Activated B cell treated with CpG ODN at 0.5 μM for 24 hours (primary cell): Measurements from ENCODE around the gene JAK1. TPM values are rescaled to one million over a fixed set of nuclear protein-coding genes. Genes with fewer than 3 reads are reported as not detected.
A peak's percentile ranks its signal among the peaks of the same experiment; 100 is the strongest.

Source experiments
- ATAC-seq: fragments of 200-7000 bp; cut with Tn5 transposase; one replicate; pipeline ENCODE4 v1.10.0; 2021; ENCODE audit warnings: low read depth, mild to moderate bottlenecking, moderate library complexity
- CTCF ChIA-PET: fragments of 350-600 bp; sonication (Branson Sonifier 250); formaldehyde crosslinking; loops from one replicate; lab custom pipeline; 2021; ENCODE audit warnings: antibody characterized with exemption; lab: Charles Lee
- POLR2A ChIA-PET: fragments of 350-600 bp; sonication (Branson Sonifier 250); formaldehyde crosslinking; loops from one replicate; lab custom pipeline; 2021; ENCODE audit warnings: antibody characterized with exemption; lab: Charles Lee
- DNase-seq: peaks from one replicate; pipeline ENCODE4 v3.0.0; 2022
- H3K27ac Mint-ChIP-seq: one replicate; pipeline ENCODE4 v1.8.0; 2020; ENCODE audit warnings: mixed read lengths
- H3K27me3 Mint-ChIP-seq: one replicate; pipeline ENCODE4 v1.8.0; 2021; ENCODE audit warnings: mixed read lengths
- H3K36me3 Mint-ChIP-seq: one replicate; pipeline ENCODE4 v1.8.0; 2021; ENCODE audit warnings: low read depth, mixed read lengths
- H3K4me1 Mint-ChIP-seq: one replicate; pipeline ENCODE4 v1.8.0; 2021; ENCODE audit warnings: mixed read lengths
- H3K4me3 Mint-ChIP-seq: one replicate; pipeline ENCODE4 v1.8.0; 2020; ENCODE audit warnings: mild to moderate bottlenecking, mixed read lengths
- H3K9me3 Mint-ChIP-seq: one replicate; pipeline ENCODE4 v1.8.0; 2020; ENCODE audit warnings: mixed read lengths
- CTCF ChIP-seq: fragments of 200-600 bp; IDR thresholded peaks from one replicate; pipeline ENCODE4 v1.8.0; 2022; ENCODE audit warnings: antibody characterized with exemption, mild to moderate bottlenecking
- intact Hi-C: fragments of 100-400 bp; cut with micrococcal nuclease; formaldehyde crosslinking; loops from one replicate; pipeline ENCODE4 v1.15.1; 2024
- total RNA-seq: library from RNA; stranded (reverse); gene quantifications from 2 replicates; pipeline ENCODE4 v1.2.3, GENCODE V29; 2022

Gene JAK1
- total RNA-seq, 1 donor from 2014 or later, result 215 TPM

GRCh38 chr1:64912191-64912590 lies 54.2 kb downstream of the JAK1 start:
- peaks cover 95% of the 10 kb centered on the region for H3K4me1 Mint-ChIP-seq
- H3K27me3 Mint-ChIP-seq, result no peaks in the 10 kb centered on the region
- ATAC-seq (no peak), DNase-seq (no peak)
- CTCF ChIA-PET, result no interaction called here
- POLR2A ChIA-PET, result interaction anchor here (0.6 kb wide), 1 partner anchor 1515 kb away, joined by 11 read pairs; no protein-coding TSS in a partner anchor
- TF ChIP-seq CTCF, result no peak
- peak overlapping the region; percentile 9 for H3K27ac Mint-ChIP-seq
- no peaks in the 10 kb centered on the region for H3K9me3 Mint-ChIP-seq
- intact Hi-C loops, result no loop called here
- H3K36me3 Mint-ChIP-seq, result peaks cover 2% of the 10 kb centered on the region
- no peak overlapping the region for H3K4me3 Mint-ChIP-seq

DNA sequence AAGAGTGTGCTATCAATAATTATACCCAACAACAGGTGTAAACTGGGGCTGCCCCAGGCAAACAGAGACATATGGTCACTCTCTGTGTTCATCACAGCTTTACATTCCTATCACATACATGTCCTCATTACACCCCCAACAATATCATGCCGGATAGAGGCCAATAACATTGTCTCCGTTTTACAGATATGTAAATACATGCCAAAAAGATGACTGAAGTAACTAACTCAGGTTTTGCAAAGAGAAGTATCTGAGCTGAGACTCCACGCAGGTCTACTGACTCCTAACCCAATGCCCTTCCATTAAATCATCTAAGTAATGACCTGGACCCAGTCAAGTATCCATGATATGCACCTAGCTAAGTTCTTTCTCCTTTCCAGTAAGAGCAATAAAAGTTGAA lies 55.0 kb downstream of the JAK1 start:
- no peaks in the 10 kb centered on the region for H3K27me3 Mint-ChIP-seq
- DNase-seq (no peak), ATAC-seq (no peak)
- no peak overlapping the region for H3K4me3 Mint-ChIP-seq
- POLR2A ChIA-PET, result no interaction called here
- CTCF ChIA-PET, result no interaction called here
- no peaks in the 10 kb centered on the region for H3K9me3 Mint-ChIP-seq
- H3K4me1 Mint-ChIP-seq, result peaks cover 95% of the 10 kb centered on the region
- no peak overlapping the region for H3K27ac Mint-ChIP-seq
- H3K36me3 Mint-ChIP-seq, result peaks cover 2% of the 10 kb centered on the region
- TF ChIP-seq CTCF, result no peak
- intact Hi-C loops, result no loop called here

DNA sequence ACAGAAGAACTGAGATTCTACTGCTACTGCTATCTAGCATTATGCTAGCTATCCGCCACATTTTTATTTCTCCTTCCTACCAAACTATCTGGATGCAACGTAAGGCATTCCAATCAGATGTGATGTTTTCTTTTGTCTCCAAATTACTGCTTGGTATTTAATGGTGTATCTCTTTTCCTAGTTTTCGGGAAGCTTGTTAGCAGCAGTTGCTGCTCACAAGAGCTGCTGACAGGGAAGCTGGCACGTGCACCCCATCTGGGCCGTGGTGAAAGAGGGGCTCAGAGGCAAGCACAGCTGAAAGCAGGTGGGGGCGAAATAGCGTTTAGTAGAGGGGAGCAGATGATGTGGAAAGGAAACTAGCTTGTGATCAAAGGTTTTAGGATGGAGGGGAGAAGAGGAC lies 57.3 kb downstream of the JAK1 start:
- H3K36me3 Mint-ChIP-seq, result peaks cover 3% of the 10 kb centered on the region
- H3K27me3 Mint-ChIP-seq, result no peaks in the 10 kb centered on the region
- H3K27ac Mint-ChIP-seq, result peak overlapping the region; percentile 10
- intact Hi-C loops, result no loop called here
- ChIA-PET CTCF (interaction anchor here (1.7 kb wide), 1 partner anchor 165 kb away, joined by 4 read pairs; no protein-coding TSS in a partner anchor), POLR2A (interaction anchor here (0.7 kb wide), 1 partner anchor 57 kb away, joined by 4 read pairs; the partner anchor contains the start of gene JAK1)
- peaks cover 95% of the 10 kb centered on the region for H3K4me1 Mint-ChIP-seq
- TF ChIP-seq CTCF, result no peak
- DNase-seq (no peak), ATAC-seq (no peak)
- H3K4me3 Mint-ChIP-seq, result no peak overlapping the region
- H3K9me3 Mint-ChIP-seq, result no peaks in the 10 kb centered on the region

- Mint-ChIP-seq H3K27ac (no peak overlapping the region), H3K36me3 (peaks cover 3% of the 10 kb centered on the region), H3K4me3 (no peak overlapping the region), H3K4me1 (peaks cover 94% of the 10 kb centered on the region), H3K9me3 (no peaks in the 10 kb centered on the region), H3K27me3 (no peaks in the 10 kb centered on the region)
- CTCF ChIA-PET, result interaction anchor here (1.7 kb wide), 1 partner anchor 166 kb away, joined by 4 read pairs; no protein-coding TSS in a partner anchor
- DNase-seq (no peak), ATAC-seq (no peak)
- TF ChIP-seq CTCF, result no peak
- POLR2A ChIA-PET, result interaction anchor here (0.7 kb wide), 1 partner anchor 58 kb away, joined by 4 read pairs; the partner anchor contains the start of gene JAK1
- intact Hi-C loops, result no loop called here
Observed at GRCh38 chr1:64908575-64908974, 57.8 kb downstream of the JAK1 start.

DNA sequence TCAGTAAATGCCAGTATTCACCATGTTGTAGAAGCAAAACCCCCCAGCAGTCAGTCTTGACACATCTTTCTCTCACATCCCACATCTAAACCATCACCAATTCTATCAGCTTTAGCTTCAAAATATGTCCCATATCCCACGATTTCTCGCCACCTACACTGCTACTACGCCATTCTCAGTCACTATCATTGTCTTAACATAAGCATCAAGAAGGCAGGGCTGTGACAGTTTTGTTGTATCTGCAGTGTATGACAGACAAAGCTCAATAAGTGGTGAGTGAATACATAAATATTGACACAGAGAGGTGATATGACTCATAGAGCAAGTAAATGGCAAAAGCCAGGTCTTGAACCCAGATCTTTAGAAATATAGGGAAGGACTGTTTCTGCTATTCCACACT lies 59.9 kb downstream of the JAK1 start:
- peaks cover 3% of the 10 kb centered on the region for H3K36me3 Mint-ChIP-seq
- CTCF ChIA-PET, result no interaction called here
- no peaks in the 10 kb centered on the region for H3K9me3 Mint-ChIP-seq
- POLR2A ChIA-PET, result interaction anchor here (0.6 to 0.7 kb wide), 2 partner anchors 45 to 132 kb away, joined by 5 to 7 read pairs; no protein-coding TSS in a partner anchor
- DNase-seq (no peak), ATAC-seq (no peak)
- TF ChIP-seq CTCF, result no peak
- no peak overlapping the region for H3K4me3 Mint-ChIP-seq
- peaks cover 95% of the 10 kb centered on the region for H3K4me1 Mint-ChIP-seq
- intact Hi-C loops, result loop anchor here (1.0 kb wide), 1 partner anchor 8 kb away; no protein-coding TSS in a partner anchor
- no peaks in the 10 kb centered on the region for H3K27me3 Mint-ChIP-seq
- H3K27ac Mint-ChIP-seq, result peak overlapping the region; percentile 47
